GM12878 (cell line): ENCODE data around the gene SLC1A1. TPM values are rescaled to one million over a fixed set of nuclear protein-coding genes. Genes with fewer than 3 reads are reported as not detected.
A peak's percentile ranks its signal among the peaks of the same experiment; 100 is the strongest.

ENCODE experiments used
- DPF2 ChIP-seq: fragments of 450-650 bp; IDR thresholded peaks from 2 replicates; pipeline ENCODE4 v1.6.1; 2017; ENCODE audit warnings: mild to moderate bottlenecking
- HCFC1 ChIP-seq: fragments of 150-350 bp; IDR thresholded peaks from 2 replicates; pipeline ENCODE4 v1.6.1; 2014; ENCODE audit warnings: low read length
- IKZF2 ChIP-seq, 2 experiments: fragments of 450-650 bp; IDR thresholded peaks; 2 replicates each; pipeline ENCODE4 v1.6.1; 2017; ENCODE audit warnings: mild to moderate bottlenecking in 2 of 2, moderate library complexity in 2 of 2
- MYC ChIP-seq: IDR thresholded peaks from 2 replicates; pipeline ENCODE4 v1.6.1; 2011; ENCODE audit warnings: mild to moderate bottlenecking, low read length, moderate library complexity, inconsistent platforms; ENCODE audit not compliant: insufficient read depth, insufficient replicate concordance, insufficient read length, severe bottlenecking
- NFIC ChIP-seq: IDR thresholded peaks from 2 replicates; pipeline ENCODE4 v1.6.1; 2012; ENCODE audit warnings: low read depth, mild to moderate bottlenecking, inconsistent platforms, low read length, moderate library complexity
- NR2C2 ChIP-seq: IDR thresholded peaks from 2 replicates; pipeline ENCODE4 v1.6.1; 2011; ENCODE audit warnings: borderline replicate concordance, low read depth; ENCODE audit not compliant: control insufficient read depth, insufficient read length
- POLR2A ChIP-seq: IDR thresholded peaks from 2 replicates; pipeline ENCODE4 v1.6.1; 2011; ENCODE audit warnings: low read depth, mild to moderate bottlenecking, low read length
- RELA ChIP-seq: fragments of 450-650 bp; IDR thresholded peaks from 2 replicates; pipeline ENCODE4 v1.8.0; 2014; ENCODE audit warnings: borderline replicate concordance; ENCODE audit not compliant: partially characterized antibody
- SREBF2 ChIP-seq: IDR thresholded peaks from 2 replicates; pipeline ENCODE4 v1.6.1; 2012; ENCODE audit warnings: mild to moderate bottlenecking, low read length
- polyA plus RNA-seq, 11 experiments: library from polyadenylated mRNA; depleted of rRNA in 4 of 11; unstranded in 6 of 11; stranded (reverse) in 5 of 11; fragments of >200 nt; fragmentation: Nextera tagmentation in 4 of 11; fragmentation: Illumina TruSeq in 1 of 11; extraction: Ambion mirVana in 4 of 11; extraction: Trizol in 1 of 11; gene quantifications; 1 replicate in 1 of 11; 2 replicates in 10 of 11; pipeline versions ENCODE4 v1.2.1 to v1.2.3, GENCODE V29; 2011 to 2016; ENCODE audit warnings: inconsistent platforms in 2 of 11, missing spikeins in 2 of 11, low read depth in 1 of 11
- total RNA-seq, 4 experiments: library from RNA; depleted of rRNA in 3 of 4; stranded (reverse); fragments of >200 nt in 3 of 4; fragmentation: Illumina TruSeq in 1 of 4; extraction: Trizol in 1 of 4; gene quantifications; 2 replicates each; pipeline versions ENCODE4 v1.2.1 to v1.2.3, GENCODE V29; 2013 to 2021
- TF ChIP-seq, protein P1 (sequence below): fragments of 450-650 bp; IDR thresholded peaks from 2 replicates; pipeline ENCODE4 v1.6.1; 2017; ENCODE audit warnings: mild to moderate bottlenecking, moderate library complexity
- TF ChIP-seq, protein P2 (sequence below): IDR thresholded peaks from 2 replicates; pipeline ENCODE4 v1.6.1; 2012; ENCODE audit warnings: improper control_type of control experiment, low read depth, low read length; ENCODE audit not compliant: insufficient replicate concordance
- TF ChIP-seq, protein P3 (sequence below): fragments of 450-650 bp; IDR thresholded peaks from 2 replicates; pipeline ENCODE4 v1.6.1; 2018; ENCODE audit warnings: borderline replicate concordance, mild to moderate bottlenecking; ENCODE audit not compliant: partially characterized antibody
- TF ChIP-seq, protein P4 (sequence below): fragments of 450-650 bp; conservative IDR thresholded peaks from 2 replicates; pipeline ENCODE4 v1.6.1; 2017; ENCODE audit warnings: mild to moderate bottlenecking, moderate library complexity

The SLC1A1 gene
- total and polyA plus RNA-seq, 10 of the 15 experiments (the other 5 are each of a cell fraction or from before 2014, with no cell fraction given): 4.2 to 24.9 (median 18.3) TPM

DNA sequence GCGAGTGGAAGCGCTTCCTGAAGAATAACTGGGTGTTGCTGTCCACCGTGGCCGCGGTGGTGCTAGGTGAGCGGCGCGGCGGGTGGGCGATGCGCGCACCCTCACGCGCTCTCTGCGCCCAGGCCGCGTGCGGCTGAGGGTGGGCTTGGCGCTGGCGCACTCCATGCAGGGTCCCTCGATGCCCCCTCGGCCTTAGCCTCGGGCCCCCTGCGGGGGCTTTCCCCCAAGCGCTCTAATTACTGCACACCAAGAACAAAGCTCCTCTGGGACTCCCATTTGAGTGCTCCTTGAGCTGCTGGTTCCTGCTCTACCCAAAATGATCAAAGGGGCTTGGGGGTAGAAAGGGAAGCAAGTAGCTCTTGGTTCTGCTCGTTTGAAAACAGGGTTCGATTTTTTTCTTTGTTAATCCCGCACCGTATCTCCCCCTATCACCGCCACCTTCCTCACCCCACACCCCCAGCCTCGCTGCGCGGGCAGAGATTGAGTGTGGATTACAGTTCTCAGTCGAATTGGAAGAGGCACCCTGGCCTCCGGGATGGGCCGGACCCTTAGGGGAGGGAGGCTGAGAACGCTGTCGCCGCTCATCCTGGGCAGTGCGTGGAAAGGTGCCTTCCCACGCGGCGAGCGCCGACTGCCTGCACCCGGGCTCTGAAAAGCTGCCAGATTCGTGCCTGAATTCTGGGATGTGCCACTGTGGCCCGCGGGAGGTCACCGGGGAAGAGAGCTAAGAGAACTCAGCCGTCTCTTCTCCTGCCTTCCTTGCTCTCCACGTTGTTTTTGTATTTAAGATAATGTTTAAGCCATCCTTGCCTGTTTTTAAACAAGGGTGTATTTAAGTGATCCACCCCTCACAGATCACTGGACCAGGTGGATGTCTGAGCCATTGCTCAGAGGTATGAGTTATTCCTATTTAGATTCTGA, 697 bp downstream of the SLC1A1 start (continued):
- TF ChIP-seq, protein P1, sequence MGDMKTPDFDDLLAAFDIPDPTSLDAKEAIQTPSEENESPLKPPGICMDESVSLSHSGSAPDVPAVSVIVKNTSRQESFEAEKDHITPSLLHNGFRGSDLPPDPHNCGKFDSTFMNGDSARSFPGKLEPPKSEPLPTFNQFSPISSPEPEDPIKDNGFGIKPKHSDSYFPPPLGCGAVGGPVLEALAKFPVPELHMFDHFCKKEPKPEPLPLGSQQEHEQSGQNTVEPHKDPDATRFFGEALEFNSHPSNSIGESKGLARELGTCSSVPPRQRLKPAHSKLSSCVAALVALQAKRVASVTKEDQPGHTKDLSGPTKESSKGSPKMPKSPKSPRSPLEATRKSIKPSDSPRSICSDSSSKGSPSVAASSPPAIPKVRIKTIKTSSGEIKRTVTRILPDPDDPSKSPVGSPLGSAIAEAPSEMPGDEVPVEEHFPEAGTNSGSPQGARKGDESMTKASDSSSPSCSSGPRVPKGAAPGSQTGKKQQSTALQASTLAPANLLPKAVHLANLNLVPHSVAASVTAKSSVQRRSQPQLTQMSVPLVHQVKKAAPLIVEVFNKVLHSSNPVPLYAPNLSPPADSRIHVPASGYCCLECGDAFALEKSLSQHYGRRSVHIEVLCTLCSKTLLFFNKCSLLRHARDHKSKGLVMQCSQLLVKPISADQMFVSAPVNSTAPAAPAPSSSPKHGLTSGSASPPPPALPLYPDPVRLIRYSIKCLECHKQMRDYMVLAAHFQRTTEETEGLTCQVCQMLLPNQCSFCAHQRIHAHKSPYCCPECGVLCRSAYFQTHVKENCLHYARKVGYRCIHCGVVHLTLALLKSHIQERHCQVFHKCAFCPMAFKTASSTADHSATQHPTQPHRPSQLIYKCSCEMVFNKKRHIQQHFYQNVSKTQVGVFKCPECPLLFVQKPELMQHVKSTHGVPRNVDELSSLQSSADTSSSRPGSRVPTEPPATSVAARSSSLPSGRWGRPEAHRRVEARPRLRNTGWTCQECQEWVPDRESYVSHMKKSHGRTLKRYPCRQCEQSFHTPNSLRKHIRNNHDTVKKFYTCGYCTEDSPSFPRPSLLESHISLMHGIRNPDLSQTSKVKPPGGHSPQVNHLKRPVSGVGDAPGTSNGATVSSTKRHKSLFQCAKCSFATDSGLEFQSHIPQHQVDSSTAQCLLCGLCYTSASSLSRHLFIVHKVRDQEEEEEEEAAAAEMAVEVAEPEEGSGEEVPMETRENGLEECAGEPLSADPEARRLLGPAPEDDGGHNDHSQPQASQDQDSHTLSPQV: no peak
- TF ChIP-seq NFIC (no peak), DPF2 (no peak), NR2C2 (no peak), IKZF2 (IDR thresholded peaks at IDR 0.05) (0 out of 4 replicates have a peak, but pooled peaks of 1 of the 2 experiments have one; percentile 8), RELA (no peak), POLR2A (0 out of 2 replicates have a peak, but pooled peaks have one; percentile 22), HCFC1 (0 out of 2 replicates have a peak, but pooled peaks have one; percentile 17), MYC (peak; percentile 12), SREBF2 (no peak)
- TF ChIP-seq, protein P2, sequence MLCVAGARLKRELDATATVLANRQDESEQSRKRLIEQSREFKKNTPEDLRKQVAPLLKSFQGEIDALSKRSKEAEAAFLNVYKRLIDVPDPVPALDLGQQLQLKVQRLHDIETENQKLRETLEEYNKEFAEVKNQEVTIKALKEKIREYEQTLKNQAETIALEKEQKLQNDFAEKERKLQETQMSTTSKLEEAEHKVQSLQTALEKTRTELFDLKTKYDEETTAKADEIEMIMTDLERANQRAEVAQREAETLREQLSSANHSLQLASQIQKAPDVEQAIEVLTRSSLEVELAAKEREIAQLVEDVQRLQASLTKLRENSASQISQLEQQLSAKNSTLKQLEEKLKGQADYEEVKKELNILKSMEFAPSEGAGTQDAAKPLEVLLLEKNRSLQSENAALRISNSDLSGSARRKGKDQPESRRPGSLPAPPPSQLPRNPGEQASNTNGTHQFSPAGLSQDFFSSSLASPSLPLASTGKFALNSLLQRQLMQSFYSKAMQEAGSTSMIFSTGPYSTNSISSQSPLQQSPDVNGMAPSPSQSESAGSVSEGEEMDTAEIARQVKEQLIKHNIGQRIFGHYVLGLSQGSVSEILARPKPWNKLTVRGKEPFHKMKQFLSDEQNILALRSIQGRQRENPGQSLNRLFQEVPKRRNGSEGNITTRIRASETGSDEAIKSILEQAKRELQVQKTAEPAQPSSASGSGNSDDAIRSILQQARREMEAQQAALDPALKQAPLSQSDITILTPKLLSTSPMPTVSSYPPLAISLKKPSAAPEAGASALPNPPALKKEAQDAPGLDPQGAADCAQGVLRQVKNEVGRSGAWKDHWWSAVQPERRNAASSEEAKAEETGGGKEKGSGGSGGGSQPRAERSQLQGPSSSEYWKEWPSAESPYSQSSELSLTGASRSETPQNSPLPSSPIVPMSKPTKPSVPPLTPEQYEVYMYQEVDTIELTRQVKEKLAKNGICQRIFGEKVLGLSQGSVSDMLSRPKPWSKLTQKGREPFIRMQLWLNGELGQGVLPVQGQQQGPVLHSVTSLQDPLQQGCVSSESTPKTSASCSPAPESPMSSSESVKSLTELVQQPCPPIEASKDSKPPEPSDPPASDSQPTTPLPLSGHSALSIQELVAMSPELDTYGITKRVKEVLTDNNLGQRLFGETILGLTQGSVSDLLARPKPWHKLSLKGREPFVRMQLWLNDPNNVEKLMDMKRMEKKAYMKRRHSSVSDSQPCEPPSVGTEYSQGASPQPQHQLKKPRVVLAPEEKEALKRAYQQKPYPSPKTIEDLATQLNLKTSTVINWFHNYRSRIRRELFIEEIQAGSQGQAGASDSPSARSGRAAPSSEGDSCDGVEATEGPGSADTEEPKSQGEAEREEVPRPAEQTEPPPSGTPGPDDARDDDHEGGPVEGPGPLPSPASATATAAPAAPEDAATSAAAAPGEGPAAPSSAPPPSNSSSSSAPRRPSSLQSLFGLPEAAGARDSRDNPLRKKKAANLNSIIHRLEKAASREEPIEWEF: no peak
- TF ChIP-seq, protein P3, sequence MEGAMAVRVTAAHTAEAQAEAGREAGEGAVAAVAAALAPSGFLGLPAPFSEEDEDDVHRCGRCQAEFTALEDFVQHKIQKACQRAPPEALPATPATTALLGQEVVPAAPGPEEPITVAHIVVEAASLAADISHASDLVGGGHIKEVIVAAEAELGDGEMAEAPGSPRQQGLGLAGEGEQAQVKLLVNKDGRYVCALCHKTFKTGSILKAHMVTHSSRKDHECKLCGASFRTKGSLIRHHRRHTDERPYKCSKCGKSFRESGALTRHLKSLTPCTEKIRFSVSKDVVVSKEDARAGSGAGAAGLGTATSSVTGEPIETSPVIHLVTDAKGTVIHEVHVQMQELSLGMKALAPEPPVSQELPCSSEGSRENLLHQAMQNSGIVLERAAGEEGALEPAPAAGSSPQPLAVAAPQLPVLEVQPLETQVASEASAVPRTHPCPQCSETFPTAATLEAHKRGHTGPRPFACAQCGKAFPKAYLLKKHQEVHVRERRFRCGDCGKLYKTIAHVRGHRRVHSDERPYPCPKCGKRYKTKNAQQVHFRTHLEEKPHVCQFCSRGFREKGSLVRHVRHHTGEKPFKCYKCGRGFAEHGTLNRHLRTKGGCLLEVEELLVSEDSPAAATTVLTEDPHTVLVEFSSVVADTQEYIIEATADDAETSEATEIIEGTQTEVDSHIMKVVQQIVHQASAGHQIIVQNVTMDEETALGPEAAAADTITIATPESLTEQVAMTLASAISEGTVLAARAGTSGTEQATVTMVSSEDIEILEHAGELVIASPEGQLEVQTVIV: no peak
- TF ChIP-seq, protein P4, sequence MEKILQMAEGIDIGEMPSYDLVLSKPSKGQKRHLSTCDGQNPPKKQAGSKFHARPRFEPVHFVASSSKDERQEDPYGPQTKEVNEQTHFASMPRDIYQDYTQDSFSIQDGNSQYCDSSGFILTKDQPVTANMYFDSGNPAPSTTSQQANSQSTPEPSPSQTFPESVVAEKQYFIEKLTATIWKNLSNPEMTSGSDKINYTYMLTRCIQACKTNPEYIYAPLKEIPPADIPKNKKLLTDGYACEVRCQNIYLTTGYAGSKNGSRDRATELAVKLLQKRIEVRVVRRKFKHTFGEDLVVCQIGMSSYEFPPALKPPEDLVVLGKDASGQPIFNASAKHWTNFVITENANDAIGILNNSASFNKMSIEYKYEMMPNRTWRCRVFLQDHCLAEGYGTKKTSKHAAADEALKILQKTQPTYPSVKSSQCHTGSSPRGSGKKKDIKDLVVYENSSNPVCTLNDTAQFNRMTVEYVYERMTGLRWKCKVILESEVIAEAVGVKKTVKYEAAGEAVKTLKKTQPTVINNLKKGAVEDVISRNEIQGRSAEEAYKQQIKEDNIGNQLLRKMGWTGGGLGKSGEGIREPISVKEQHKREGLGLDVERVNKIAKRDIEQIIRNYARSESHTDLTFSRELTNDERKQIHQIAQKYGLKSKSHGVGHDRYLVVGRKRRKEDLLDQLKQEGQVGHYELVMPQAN: 0 out of 2 replicates have a peak, but pooled peaks have one; percentile 1
